Endothelial cell of umbilical vein (primary cell): ENCODE data around the gene HTT.

Experiments
- EZH2 ChIP-seq: IDR thresholded peaks from 2 replicates; pipeline ENCODE4 v1.6.1; 2012; ENCODE audit warnings: borderline replicate concordance, low read depth, mild to moderate bottlenecking, moderate library complexity, low read length, inconsistent platforms; ENCODE audit not compliant: severe bottlenecking
- TF ChIP-seq, protein P1 (sequence below), 2 donors: IDR thresholded peaks; 1 replicate in 1 of 2; 2 replicates in 1 of 2; pipeline ENCODE4 v1.5.1; 2011; ENCODE audit warnings: low read length in 2 of 2, mild to moderate bottlenecking in 2 of 2, moderate library complexity in 2 of 2, control low read depth in 1 of 2, inconsistent platforms in 1 of 2, low read depth in 1 of 2; ENCODE audit not compliant: insufficient read depth in 1 of 2; ENCODE audit errors: extremely low read depth in 1 of 2

- TF ChIP-seq, protein P1, sequence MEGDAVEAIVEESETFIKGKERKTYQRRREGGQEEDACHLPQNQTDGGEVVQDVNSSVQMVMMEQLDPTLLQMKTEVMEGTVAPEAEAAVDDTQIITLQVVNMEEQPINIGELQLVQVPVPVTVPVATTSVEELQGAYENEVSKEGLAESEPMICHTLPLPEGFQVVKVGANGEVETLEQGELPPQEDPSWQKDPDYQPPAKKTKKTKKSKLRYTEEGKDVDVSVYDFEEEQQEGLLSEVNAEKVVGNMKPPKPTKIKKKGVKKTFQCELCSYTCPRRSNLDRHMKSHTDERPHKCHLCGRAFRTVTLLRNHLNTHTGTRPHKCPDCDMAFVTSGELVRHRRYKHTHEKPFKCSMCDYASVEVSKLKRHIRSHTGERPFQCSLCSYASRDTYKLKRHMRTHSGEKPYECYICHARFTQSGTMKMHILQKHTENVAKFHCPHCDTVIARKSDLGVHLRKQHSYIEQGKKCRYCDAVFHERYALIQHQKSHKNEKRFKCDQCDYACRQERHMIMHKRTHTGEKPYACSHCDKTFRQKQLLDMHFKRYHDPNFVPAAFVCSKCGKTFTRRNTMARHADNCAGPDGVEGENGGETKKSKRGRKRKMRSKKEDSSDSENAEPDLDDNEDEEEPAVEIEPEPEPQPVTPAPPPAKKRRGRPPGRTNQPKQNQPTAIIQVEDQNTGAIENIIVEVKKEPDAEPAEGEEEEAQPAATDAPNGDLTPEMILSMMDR (IDR thresholded peaks at IDR 0.05; ENCODE audit: extremely low read depth in 1 of 2, insufficient read depth in 1 of 2, low read depth in 1 of 2, low read length in 2 of 2) = no peak
- no peak for TF ChIP-seq EZH2
Measured at GRCh38 chr4:3079694-3080123, 5.2 kb downstream of the HTT start.
